Neural cell (in vitro differentiated cells): ENCODE data around the gene PNKD.

ENCODE experiments used
- CTCF ChIP-seq: fragments of 450-650 bp; IDR thresholded peaks from 2 replicates; pipeline ENCODE4 v1.5.1; 2014; ENCODE audit warnings: antibody characterized with exemption, mild to moderate bottlenecking, moderate library complexity; ENCODE audit not compliant: poor library complexity, severe bottlenecking
- POLR2AphosphoS5 ChIP-seq: IDR thresholded peaks from 2 replicates; pipeline ENCODE4 v1.6.1; 2012

- TF ChIP-seq POLR2AphosphoS5 (no peak), CTCF (no peak)
Measured at GRCh38 chr2:218223046-218223445, 47.3 kb upstream of the PNKD start.
